ENCODE data around the gene IPO9. TPM values are rescaled to one million over a fixed set of nuclear protein-coding genes. Genes with fewer than 3 reads are reported as not detected.

IPO9 gene
- total RNA-seq, 1 experiment from 2014 or later = 106 TPM

- no peak for DNase-seq (ENCODE audit: low read depth, low spot score)
- Histone ChIP-seq H3K27me3 (ENCODE audit: control insufficient read depth, insufficient read depth, low read length) (no peaks in the 10 kb centered on the region), H3K36me3 (ENCODE audit: control insufficient read depth, insufficient read depth, low read length) (no peaks in the 10 kb centered on the region), H3K4me3 (ENCODE audit: low read depth in 2 of 2, low read length in 2 of 2) (no peak overlapping the region), H3K4me1 (ENCODE audit: control insufficient read depth, insufficient read depth, low read length) (0 out of 2 replicates have a peak, but pooled peaks cover 3% of the 10 kb centered on the region), H3K9me3 (ENCODE audit: control insufficient read depth, insufficient read depth, low read depth, low read length) (no peaks in the 10 kb centered on the region), H3K27ac (ENCODE audit: low read length) (no peak overlapping the region)
- ChIA-PET CTCF (no interaction called here), POLR2A (no interaction called here)
- in situ Hi-C loops (cut with HindIII; ENCODE audit: low pct_unique_long_range_greater_than_20kb, low sequenced_read_pairs) = no loop called here
- intact Hi-C loops (cut with micrococcal nuclease; ENCODE audit: unreplicated experiment) = loop anchor here (5.0 kb wide), 1 partner anchor 223 kb away; the partner anchor contains the start of gene GPR37L1
- no peak for ATAC-seq
- no peak for TF ChIP-seq POLR2AphosphoS5 (IDR thresholded peaks at IDR 0.05; ENCODE audit: low read depth, low read length)
- TF ChIP-seq SIN3A (IDR thresholded peaks at IDR 0.05; ENCODE audit: borderline replicate concordance, insufficient read depth, low read depth, low read length) = no peak
- TF ChIP-seq, protein P1, sequence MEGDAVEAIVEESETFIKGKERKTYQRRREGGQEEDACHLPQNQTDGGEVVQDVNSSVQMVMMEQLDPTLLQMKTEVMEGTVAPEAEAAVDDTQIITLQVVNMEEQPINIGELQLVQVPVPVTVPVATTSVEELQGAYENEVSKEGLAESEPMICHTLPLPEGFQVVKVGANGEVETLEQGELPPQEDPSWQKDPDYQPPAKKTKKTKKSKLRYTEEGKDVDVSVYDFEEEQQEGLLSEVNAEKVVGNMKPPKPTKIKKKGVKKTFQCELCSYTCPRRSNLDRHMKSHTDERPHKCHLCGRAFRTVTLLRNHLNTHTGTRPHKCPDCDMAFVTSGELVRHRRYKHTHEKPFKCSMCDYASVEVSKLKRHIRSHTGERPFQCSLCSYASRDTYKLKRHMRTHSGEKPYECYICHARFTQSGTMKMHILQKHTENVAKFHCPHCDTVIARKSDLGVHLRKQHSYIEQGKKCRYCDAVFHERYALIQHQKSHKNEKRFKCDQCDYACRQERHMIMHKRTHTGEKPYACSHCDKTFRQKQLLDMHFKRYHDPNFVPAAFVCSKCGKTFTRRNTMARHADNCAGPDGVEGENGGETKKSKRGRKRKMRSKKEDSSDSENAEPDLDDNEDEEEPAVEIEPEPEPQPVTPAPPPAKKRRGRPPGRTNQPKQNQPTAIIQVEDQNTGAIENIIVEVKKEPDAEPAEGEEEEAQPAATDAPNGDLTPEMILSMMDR (IDR thresholded peaks at IDR 0.05) = no peak
- TF ChIP-seq REST (IDR thresholded peaks at IDR 0.05; ENCODE audit: insufficient read depth in 1 of 2, low read depth in 2 of 2, low read length in 1 of 2) = no peak
- TF ChIP-seq TCF7L2 (IDR thresholded peaks at IDR 0.05; ENCODE audit: low read depth, low read length) = no peak
- no TSS peak for BruUV-seq (replicated peaks)
Observed at GRCh38 chr1:201898992-201899391, 70.0 kb downstream of the IPO9 start.

DNA sequence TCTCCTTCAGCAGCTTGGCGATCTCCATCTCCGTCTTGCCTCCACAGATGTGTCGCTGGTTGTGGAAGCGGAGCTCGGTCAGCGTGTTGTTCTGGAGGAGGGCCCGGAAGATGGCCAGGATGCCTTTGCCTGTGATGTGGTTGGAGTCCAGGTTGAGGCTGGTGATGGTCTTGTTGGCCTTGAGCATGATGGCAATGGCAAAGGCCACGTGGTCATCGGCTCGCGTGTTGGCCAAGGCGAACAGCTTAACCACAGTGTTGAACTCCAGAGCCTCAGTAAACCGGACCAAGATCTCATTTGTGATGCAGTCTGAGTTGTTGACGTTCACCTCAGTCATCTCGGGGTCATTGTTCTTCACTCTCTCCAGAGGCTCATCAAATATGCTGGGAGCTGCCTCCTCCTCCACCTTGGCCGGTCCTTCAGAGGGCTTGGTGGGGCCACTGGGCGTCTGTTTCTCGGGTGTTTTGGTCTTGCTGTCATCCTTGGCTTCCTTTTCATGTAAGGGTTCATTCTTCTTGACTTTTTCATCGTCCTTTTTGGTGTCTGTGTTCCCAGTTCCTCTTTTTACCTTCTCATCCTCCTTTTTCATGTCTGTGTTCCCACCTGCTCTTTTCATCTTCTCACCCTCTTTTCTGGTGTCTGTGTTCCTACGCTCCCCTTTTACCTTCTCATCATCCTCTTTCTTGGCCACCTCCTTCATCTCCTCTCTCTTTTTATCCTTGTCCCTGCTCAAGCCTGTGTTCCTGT lies 70.9 kb downstream of the IPO9 start:
- BruUV-seq (replicated peaks) = no TSS peak
- Histone ChIP-seq H3K4me3 (ENCODE audit: low read depth in 2 of 2, low read length in 2 of 2) (no peak overlapping the region), H3K4me1 (ENCODE audit: control insufficient read depth, insufficient read depth, low read length) (0 out of 2 replicates have a peak, but pooled peaks cover 3% of the 10 kb centered on the region), H3K27ac (ENCODE audit: low read length) (no peak overlapping the region), H3K27me3 (ENCODE audit: control insufficient read depth, insufficient read depth, low read length) (no peaks in the 10 kb centered on the region), H3K36me3 (ENCODE audit: control insufficient read depth, insufficient read depth, low read length) (no peaks in the 10 kb centered on the region), H3K9me3 (ENCODE audit: control insufficient read depth, insufficient read depth, low read depth, low read length) (no peaks in the 10 kb centered on the region)
- no peak for TF ChIP-seq SIN3A (IDR thresholded peaks at IDR 0.05; ENCODE audit: borderline replicate concordance, insufficient read depth, low read depth, low read length)
- no peak for TF ChIP-seq TCF7L2 (IDR thresholded peaks at IDR 0.05; ENCODE audit: low read depth, low read length)
- TF ChIP-seq POLR2AphosphoS5 (IDR thresholded peaks at IDR 0.05; ENCODE audit: low read depth, low read length) = no peak
- no peak for TF ChIP-seq REST (IDR thresholded peaks at IDR 0.05; ENCODE audit: insufficient read depth in 1 of 2, low read depth in 2 of 2, low read length in 1 of 2)
- TF ChIP-seq, protein P1 (IDR thresholded peaks at IDR 0.05) = no peak
- DNase-seq (ENCODE audit: low read depth, low spot score) = no peak
- in situ Hi-C loops (cut with HindIII; ENCODE audit: low pct_unique_long_range_greater_than_20kb, low sequenced_read_pairs) (no loop called here), intact Hi-C loops (cut with micrococcal nuclease; ENCODE audit: unreplicated experiment) (loop anchor here (5.0 kb wide), 1 partner anchor 222 kb away; the partner anchor contains the start of gene GPR37L1)
- POLR2A ChIA-PET = no interaction called here
- ATAC-seq = no peak
- CTCF ChIA-PET = no interaction called here
